Astrocyte (in vitro differentiated cells and primary cell): ENCODE results near the gene FOXO6.

Source experiments
- EZH2 ChIP-seq: IDR thresholded peaks from 2 replicates; pipeline ENCODE4 v1.6.1; 2012; ENCODE audit warnings: mild to moderate bottlenecking, low read length, inconsistent platforms; ENCODE audit not compliant: insufficient read depth
- TF ChIP-seq, protein P1 (sequence below): IDR thresholded peaks from 2 replicates; pipeline ENCODE4 v1.5.1; 2011; ENCODE audit warnings: low read depth, mild to moderate bottlenecking, inconsistent platforms, low read length, moderate library complexity; ENCODE audit not compliant: insufficient read depth

- TF ChIP-seq, protein P1, sequence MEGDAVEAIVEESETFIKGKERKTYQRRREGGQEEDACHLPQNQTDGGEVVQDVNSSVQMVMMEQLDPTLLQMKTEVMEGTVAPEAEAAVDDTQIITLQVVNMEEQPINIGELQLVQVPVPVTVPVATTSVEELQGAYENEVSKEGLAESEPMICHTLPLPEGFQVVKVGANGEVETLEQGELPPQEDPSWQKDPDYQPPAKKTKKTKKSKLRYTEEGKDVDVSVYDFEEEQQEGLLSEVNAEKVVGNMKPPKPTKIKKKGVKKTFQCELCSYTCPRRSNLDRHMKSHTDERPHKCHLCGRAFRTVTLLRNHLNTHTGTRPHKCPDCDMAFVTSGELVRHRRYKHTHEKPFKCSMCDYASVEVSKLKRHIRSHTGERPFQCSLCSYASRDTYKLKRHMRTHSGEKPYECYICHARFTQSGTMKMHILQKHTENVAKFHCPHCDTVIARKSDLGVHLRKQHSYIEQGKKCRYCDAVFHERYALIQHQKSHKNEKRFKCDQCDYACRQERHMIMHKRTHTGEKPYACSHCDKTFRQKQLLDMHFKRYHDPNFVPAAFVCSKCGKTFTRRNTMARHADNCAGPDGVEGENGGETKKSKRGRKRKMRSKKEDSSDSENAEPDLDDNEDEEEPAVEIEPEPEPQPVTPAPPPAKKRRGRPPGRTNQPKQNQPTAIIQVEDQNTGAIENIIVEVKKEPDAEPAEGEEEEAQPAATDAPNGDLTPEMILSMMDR = no peak
- no peak for TF ChIP-seq EZH2
Observed at GRCh38 chr1:41391834-41392527, 30.7 kb downstream of the FOXO6 start.
